HG03571 (cell line): ENCODE results near the gene ZBTB12.
"Not testable (repeated sequence)": the region's sequence is repeated elsewhere in the genome, so short reads cannot be mapped to it uniquely, and the experiment has no call there.

Source experiments
- ATAC-seq: cut with Tn5 transposase; IDR thresholded peaks from one replicate; pipeline ENCODE4 v1.9.1; 2021; ENCODE audit not compliant: unreplicated experiment

The ZBTB12 gene

GRCh38 chr6:31922942-31923341 lies 21.1 kb upstream of the ZBTB12 start:
- ATAC-seq = no peak

- ATAC-seq = no peak
Observed at GRCh38 chr6:31920811-31921210, 18.9 kb upstream of the ZBTB12 start.

- ATAC-seq = no peak
Observed at GRCh38 chr6:31919624-31920303, 17.9 kb upstream of the ZBTB12 start.

GRCh38 chr6:31918069-31918720 lies 16.3 kb upstream of the ZBTB12 start:
- ATAC-seq = no peak

- ATAC-seq = no peak
Observed at GRCh38 chr6:31915756-31916155, 13.9 kb upstream of the ZBTB12 start.

- ATAC-seq = no peak
Observed at GRCh38 chr6:31915351-31915750, 13.5 kb upstream of the ZBTB12 start.

GRCh38 chr6:31911826-31912585 lies 10.1 kb upstream of the ZBTB12 start:
- ATAC-seq = no peak

GRCh38 chr6:31909298-31909697 lies 7.4 kb upstream of the ZBTB12 start:
- not testable (repeated sequence) for ATAC-seq

GRCh38 chr6:31908791-31909190 lies 6.9 kb upstream of the ZBTB12 start:
- peak; percentile 70 for ATAC-seq

GRCh38 chr6:31908255-31908654 lies 6.4 kb upstream of the ZBTB12 start:
- ATAC-seq = not testable (repeated sequence)

- ATAC-seq = no peak
Observed at GRCh38 chr6:31907158-31907813, 5.4 kb upstream of the ZBTB12 start.

- ATAC-seq = not testable (repeated sequence)
Observed at GRCh38 chr6:31906727-31907126, 4.8 kb upstream of the ZBTB12 start.

- ATAC-seq = no peak
Observed at GRCh38 chr6:31906122-31906521, 4.2 kb upstream of the ZBTB12 start.

- no peak for ATAC-seq
Observed at GRCh38 chr6:31905041-31905440, 3.2 kb upstream of the ZBTB12 start.

GRCh38 chr6:31903957-31904356 lies 2.1 kb upstream of the ZBTB12 start:
- no peak for ATAC-seq

GRCh38 chr6:31901415-31901952 lies 402 bp downstream of the ZBTB12 start:
- no peak for ATAC-seq

- no peak for ATAC-seq
Observed at GRCh38 chr6:31900917-31901414, 920 bp downstream of the ZBTB12 start.

- ATAC-seq = no peak
Observed at GRCh38 chr6:31899882-31900722, 1.8 kb downstream of the ZBTB12 start.

- ATAC-seq = no peak
Observed at GRCh38 chr6:31899215-31899614, 2.7 kb downstream of the ZBTB12 start.

- ATAC-seq = no peak
Observed at GRCh38 chr6:31898383-31899011, 3.4 kb downstream of the ZBTB12 start.
